ENCODE measurements around the gene TMEM80. TPM values are rescaled to one million over a fixed set of nuclear protein-coding genes. Genes with fewer than 3 reads are reported as not detected.
"Not testable (repeated sequence)": the region's sequence is repeated elsewhere in the genome, so short reads cannot be mapped to it uniquely, and the experiment has no call there.

TMEM80 gene
- total RNA-seq, 1 donor = 9.4 TPM

- H3K4me3 ChIP-seq (ENCODE audit: low read depth, low read length) = no peak overlapping the region
- no peak for DNase-seq (ENCODE audit: low read depth)
- TF ChIP-seq, protein P1, sequence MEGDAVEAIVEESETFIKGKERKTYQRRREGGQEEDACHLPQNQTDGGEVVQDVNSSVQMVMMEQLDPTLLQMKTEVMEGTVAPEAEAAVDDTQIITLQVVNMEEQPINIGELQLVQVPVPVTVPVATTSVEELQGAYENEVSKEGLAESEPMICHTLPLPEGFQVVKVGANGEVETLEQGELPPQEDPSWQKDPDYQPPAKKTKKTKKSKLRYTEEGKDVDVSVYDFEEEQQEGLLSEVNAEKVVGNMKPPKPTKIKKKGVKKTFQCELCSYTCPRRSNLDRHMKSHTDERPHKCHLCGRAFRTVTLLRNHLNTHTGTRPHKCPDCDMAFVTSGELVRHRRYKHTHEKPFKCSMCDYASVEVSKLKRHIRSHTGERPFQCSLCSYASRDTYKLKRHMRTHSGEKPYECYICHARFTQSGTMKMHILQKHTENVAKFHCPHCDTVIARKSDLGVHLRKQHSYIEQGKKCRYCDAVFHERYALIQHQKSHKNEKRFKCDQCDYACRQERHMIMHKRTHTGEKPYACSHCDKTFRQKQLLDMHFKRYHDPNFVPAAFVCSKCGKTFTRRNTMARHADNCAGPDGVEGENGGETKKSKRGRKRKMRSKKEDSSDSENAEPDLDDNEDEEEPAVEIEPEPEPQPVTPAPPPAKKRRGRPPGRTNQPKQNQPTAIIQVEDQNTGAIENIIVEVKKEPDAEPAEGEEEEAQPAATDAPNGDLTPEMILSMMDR (IDR thresholded peaks at IDR 0.05; ENCODE audit: insufficient read depth, low read length) = no peak
Measured at GRCh38 chr11:733072-733471, 37.5 kb downstream of the TMEM80 start.

DNA sequence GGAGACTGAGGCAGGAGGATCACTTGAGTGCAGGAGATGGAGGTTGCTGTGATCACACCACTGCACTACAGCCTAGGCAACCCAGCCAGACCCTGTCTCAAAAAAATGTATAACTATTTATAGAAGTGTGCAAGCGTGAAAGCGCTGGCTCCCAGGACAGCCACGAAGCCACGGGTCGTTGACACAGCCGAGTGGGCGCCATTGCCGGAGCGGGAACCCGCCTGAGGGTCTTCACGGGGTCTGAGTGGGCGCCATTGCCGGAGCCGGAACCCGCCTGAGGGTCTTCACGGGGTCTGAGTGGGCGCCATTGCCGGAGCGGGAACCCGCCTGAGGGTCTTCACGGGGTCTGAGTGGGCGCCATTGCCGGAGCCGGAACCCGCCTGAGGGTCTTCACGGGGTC is 38.9 kb downstream of the TMEM80 start:
- DNase-seq (ENCODE audit: low read depth); H3K4me3 ChIP-seq (ENCODE audit: low read depth, low read length): not testable (repeated sequence)

- TF ChIP-seq, protein P1 (IDR thresholded peaks at IDR 0.05; ENCODE audit: insufficient read depth, low read length) = no peak
- DNase-seq (ENCODE audit: low read depth) = no peak
Measured at GRCh38 chr11:737366-737765, 41.8 kb downstream of the TMEM80 start.

GRCh38 chr11:737899-738298 is 42.3 kb downstream of the TMEM80 start:
- DNase-seq (ENCODE audit: low read depth); H3K4me3 ChIP-seq (ENCODE audit: low read depth, low read length): not testable (repeated sequence)

More at GRCh38 chr11:737366-737765, 41.8 kb downstream of the TMEM80 start:
- H3K4me3 ChIP-seq (ENCODE audit: low read depth, low read length) = no peak overlapping the region

GRCh38 chr11:742156-742546 is 46.5 kb downstream of the TMEM80 start:
- no peak for DNase-seq (ENCODE audit: low read depth)
- H3K4me3 ChIP-seq (ENCODE audit: low read depth, low read length) = no peak overlapping the region
- TF ChIP-seq, protein P1 (IDR thresholded peaks at IDR 0.05; ENCODE audit: insufficient read depth, low read length) = no peak

DNA sequence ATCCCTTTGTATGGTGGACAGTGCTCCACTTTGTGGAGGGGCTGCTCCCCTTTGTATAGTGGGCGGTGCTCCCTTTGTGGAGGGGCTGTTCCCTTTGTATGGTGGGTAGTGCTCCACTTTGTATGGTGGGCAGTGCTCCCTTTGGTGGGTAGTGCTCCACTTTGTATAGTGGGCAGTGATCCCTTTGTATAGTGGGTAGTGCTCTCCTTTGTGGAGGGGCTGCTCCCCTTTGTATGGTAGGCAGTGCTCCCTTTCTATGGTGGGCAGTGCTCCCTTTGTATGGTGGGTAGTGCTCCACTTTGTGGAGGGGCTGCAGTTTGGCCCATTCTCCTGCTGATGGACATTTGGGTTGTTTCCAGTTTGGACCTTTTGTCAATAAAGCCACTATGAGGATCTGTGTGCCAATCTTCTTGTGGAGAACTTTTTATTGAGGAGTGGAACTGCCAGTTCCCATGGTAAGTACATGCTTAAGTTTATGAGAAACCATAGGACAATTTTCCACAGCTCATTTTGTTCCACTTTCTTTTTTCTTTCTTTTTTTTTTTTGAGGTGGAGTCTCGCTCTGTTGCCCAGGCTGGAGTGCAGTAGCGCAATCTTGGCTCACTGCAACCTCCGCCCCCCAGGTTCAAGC is 47.1 kb downstream of the TMEM80 start:
- H3K4me3 ChIP-seq (ENCODE audit: low read depth, low read length) = no peak overlapping the region
- no peak for DNase-seq (ENCODE audit: low read depth)
- TF ChIP-seq, protein P1 (IDR thresholded peaks at IDR 0.05; ENCODE audit: insufficient read depth, low read length) = no peak

GRCh38 chr11:745428-745827 is 49.8 kb downstream of the TMEM80 start:
- DNase-seq (ENCODE audit: low read depth) = no peak
- H3K4me3 ChIP-seq (ENCODE audit: low read depth, low read length) = no peak overlapping the region
- TF ChIP-seq, protein P1 (IDR thresholded peaks at IDR 0.05; ENCODE audit: insufficient read depth, low read length) = no peak
